Measurements from ENCODE around the gene KIF20A.
"Not testable (repeated sequence)": the region's sequence is repeated elsewhere in the genome, so short reads cannot be mapped to it uniquely, and the experiment has no call there.

The KIF20A gene

GRCh38 chr5:138178516-138179276 is at the start of gene KIF20A, which contains the start of gene BRD8:
TSS of gene KIF20A (plus strand) at chr5:138179112. CDS start at chr5:138179681, 569 bp downstream.
TSS of gene BRD8 (minus strand) at chr5:138178630. CDS start at chr5:138178614, 16 bp downstream.
- peak; percentile 86 for FAIRE-seq

DNA sequence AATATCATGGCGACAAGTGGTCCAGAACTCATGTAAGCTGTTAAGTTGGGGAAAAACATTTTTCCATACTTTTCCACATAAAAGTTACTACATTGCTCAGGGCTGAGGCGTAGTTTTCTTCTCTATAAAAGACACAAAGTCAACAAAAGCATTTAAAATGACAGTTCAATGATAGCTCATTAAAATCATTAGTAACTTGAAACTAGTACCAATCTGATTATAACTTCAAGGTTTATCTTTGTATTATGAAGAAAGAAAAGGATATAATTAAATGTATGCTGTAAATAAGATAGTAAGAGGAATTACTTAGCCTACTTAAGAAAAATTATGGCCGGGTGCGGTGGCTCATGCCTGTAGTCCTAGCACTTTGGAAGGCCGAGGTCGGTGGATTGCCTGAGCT is 49.6 kb upstream of the KIF20A start:
- no peak for FAIRE-seq

GRCh38 chr5:138132543-138132942 is 46.4 kb upstream of the KIF20A start:
- no peak for FAIRE-seq

GRCh38 chr5:138138949-138139780 is 39.7 kb upstream of the KIF20A start, which contains the start of gene NME5:
TSS of gene NME5 (minus strand) at chr5:138139428. CDS start at chr5:138138780, 648 bp downstream.
- FAIRE-seq: peak; percentile 55

DNA sequence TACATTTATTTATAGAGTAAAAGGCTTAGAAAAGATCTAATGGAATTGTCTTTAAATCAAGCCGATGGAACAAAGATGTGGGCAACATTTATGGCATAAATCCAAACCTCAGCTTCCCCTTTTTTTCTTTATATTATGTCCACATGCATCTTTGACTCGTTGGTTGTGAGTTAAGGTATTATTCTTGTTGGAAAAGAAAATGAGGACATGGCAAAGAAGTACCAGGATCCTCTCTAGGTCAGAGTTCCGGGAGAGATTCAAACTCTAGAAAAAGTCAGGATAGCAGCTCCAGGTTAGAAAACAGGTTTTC is 39.2 kb upstream of the KIF20A start:
- no peak for FAIRE-seq

- FAIRE-seq: no peak
Measured at GRCh38 chr5:138140268-138140667, 38.6 kb upstream of the KIF20A start.

DNA sequence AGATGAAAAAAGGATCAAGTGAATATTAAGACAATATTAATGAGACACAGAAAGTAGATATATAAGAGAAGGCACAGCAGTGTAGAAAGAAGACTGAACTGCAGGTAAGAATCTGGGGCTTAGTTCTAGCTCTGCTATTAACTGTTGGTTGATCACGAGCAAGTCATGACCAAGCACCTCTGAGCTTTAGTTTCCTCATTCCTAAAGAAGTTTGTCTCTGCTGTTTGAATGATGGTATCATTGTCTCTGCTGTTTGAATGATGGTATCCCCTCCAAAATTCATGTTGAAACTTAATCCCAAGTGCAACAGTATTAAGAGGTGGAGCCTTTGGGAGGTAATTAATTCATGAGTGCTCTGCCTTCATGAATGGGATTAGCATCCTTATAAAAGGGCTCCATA is 37.2 kb upstream of the KIF20A start:
- FAIRE-seq: no peak

- FAIRE-seq: not testable (repeated sequence)
Measured at GRCh38 chr5:138143578-138143977, 35.3 kb upstream of the KIF20A start.

DNA sequence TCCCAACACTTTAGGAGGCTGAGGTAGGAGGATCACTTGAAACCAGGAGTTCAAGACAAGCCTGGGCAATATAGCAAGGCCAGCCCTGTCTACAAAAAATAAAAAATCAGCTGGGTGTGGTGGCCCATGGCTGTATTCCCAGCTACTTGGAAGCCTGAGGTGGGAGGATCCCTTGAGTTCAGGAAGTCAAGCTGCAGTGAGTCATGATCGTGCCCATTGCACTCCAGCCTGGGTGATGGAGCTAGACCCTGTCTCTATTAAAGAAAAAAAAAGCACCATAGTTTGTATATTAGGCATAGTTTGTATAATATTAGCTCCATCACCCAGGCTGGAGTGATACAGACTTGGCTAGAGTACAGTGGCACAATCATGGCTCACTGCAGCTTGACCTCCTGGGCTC is 30.1 kb upstream of the KIF20A start:
- FAIRE-seq: no peak

GRCh38 chr5:138149530-138149929 is 29.4 kb upstream of the KIF20A start:
- no peak for FAIRE-seq

DNA sequence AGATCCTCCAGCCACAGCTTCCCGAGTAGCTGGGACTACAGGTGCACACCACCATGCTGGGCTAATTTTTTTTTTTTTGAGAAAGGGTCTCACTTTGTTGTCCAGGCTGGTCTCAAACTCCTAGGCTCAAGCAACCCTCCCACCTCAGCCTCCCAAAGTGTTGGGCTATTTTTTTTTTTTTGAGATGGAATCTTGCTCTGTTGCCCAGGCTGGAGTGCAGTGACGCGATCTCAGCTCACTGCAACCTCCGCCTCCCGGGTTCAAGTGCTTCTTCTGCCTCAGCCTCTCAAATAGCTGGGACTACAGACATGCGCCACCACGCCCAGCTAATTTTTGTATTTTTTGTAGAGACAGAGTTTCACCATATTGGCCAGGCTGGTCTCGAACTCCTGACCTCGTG is 22.9 kb upstream of the KIF20A start:
- FAIRE-seq: not testable (repeated sequence)

DNA sequence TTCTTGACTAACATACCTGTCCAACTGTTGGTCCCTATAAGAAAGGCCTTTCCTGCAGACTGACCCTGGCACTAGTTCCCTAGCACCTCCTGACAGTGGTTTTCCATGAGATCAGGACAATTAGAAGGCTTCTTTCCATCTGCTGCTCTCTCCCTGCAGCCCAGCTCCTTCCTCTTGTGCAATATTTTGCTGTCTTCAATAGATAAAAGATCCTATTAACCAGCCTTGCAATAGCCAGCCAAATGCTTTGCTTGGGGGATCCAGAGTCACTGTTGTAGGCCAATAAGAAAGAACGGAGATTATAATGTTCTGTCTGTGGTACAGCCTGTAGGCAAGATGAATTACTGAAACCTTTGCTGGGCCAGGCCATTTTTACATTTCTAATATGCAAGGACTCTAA is 21.3 kb upstream of the KIF20A start:
- FAIRE-seq: no peak

DNA sequence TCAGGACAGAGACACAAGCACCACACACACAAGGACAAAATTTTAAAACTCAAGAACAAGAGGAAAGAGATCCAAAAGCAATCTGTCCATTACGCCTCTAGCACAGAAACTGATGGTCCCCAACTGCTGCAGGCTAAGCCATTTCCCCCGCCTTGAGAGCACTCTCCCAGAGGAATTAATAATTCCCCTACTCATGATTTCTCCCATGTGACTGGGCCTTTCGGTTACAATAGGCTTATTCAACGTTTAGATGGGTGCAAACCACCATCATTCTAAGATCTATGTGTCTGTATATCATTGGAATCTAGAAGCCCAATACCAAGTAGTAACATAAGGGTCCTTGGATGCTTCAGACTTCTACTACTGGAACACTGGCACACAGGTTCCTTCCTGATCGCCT is 19.2 kb upstream of the KIF20A start:
- no peak for FAIRE-seq

GRCh38 chr5:138160706-138161105 is 18.2 kb upstream of the KIF20A start:
- no peak for FAIRE-seq

DNA sequence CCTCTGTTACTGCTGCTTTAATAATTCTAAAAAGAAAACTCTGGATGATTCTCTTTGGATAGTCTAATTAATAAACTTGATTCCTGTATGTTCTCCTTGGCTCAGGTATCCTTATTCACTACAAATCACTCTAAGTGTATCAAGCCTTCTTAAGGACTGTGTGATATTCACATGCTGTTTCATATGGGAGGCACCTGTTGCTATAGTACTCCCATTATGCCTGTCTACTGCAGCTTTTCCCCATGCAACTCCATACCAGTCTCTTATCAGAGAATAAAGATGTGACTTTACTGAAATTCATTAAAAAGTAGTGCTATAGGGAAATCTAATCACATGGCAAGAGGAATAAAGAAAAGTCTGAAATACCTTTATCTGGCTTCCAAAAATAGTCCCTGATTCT is 15.2 kb upstream of the KIF20A start:
- no peak for FAIRE-seq

GRCh38 chr5:138169124-138169523 is 9.8 kb upstream of the KIF20A start:
- no peak for FAIRE-seq

- FAIRE-seq: no peak
Measured at GRCh38 chr5:138170299-138170698, 8.6 kb upstream of the KIF20A start.

DNA sequence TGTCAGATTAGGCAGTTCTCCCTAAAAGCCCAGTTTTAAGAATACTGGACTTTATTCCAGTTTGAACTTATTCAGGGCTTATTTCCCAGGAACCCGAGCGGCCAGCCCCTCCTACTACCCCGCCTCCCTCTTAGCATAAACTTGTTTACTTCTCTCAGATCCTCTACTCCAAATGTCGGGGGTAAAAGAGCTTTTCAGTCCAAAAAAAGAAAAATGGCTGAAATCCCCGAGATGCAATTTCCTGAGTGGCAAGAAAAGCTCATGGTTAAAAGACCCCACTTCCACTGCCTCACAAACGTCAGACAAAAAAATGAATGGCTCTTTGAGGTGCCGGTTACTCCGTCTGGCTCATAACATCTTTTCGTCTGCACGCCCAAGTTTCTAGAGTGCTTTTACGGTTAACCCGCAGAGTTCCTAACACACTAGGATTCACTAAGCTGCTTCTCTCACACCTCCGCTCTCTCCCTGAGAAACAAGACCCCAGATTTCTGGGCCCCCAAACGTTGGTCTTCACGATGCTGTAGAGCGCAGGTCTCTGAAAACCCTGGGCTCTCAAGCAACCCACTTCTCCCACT is 884 bp upstream of the KIF20A start:
- no peak for FAIRE-seq

DNA sequence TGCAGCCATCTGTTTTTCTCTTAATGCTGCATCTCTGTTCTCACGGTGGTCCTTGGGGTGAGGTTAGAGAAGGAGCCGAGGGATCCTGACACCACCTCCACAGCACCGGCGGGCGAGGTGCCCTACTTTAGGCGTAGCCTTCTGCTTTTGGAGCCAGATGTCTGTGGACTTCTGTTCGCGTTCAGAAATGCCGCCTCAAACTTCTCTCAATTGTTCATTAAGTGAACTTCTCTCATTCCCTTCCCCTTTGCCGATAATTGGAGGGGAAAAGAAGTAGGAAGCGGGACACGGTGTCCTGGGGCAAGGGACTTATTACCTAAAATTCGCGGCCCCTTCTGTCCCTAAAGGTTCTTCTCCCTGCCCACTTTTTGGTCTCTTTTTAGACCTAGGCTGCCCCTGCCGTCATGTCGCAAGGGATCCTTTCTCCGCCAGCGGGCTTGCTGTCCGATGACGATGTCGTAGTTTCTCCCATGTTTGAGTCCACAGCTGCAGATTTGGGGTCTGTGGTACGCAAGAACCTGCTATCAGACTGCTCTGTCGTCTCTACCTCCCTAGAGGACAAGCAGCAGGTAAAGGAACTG is 455 bp downstream of the KIF20A start:
- no peak for FAIRE-seq

- no peak for FAIRE-seq
Measured at GRCh38 chr5:138180183-138180782, 1.4 kb downstream of the KIF20A start.

DNA sequence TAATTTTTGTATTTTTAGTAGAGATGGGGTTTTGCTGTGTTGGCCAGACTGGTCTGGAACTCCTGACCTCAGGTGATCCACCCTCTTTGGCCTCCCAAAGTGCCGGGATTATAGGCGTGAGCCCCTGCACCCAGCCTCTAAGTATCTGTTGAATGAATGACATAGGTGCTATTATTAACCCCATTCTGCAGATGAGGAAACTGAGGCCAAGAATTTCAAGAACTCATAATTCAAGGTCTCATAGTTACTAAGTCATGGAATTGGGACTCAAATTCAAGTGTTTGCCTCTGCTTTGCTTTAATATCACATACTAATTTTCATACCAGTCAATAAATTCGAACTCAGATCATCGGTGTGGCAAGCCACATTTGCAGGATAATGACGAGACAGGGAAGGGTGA is 1.9 kb downstream of the KIF20A start:
- FAIRE-seq: no peak

- no peak for FAIRE-seq
Measured at GRCh38 chr5:138182808-138183207, 3.9 kb downstream of the KIF20A start.

GRCh38 chr5:138186002-138186447 is 7.1 kb downstream of the KIF20A start:
- FAIRE-seq: no peak

All from islet of Langerhans (tissue), 1 donor.